NB4 (cell line): ENCODE measurements around the gene TNP1.

Experiments used
- DNase-seq: peaks from one replicate; pipeline ENCODE4 v3.0.0; 2010; ENCODE audit warnings: low read depth
- H3K4me3 ChIP-seq: one replicate; pipeline ENCODE4 v1.5.1; 2011; ENCODE audit warnings: mild to moderate bottlenecking, low read depth, low read length, moderate library complexity
- MAX ChIP-seq: IDR thresholded peaks from 2 replicates; pipeline ENCODE4 v1.6.1; 2011; ENCODE audit warnings: low read depth, low read length
- MYC ChIP-seq: IDR thresholded peaks from 2 replicates; pipeline ENCODE4 v1.6.1; 2011; ENCODE audit warnings: low read depth, low read length
- POLR2A ChIP-seq: IDR thresholded peaks from 2 replicates; pipeline ENCODE4 v1.6.1; 2011; ENCODE audit warnings: mild to moderate bottlenecking; ENCODE audit not compliant: insufficient read length; ENCODE audit errors: extremely low read depth
- TF ChIP-seq, protein P1 (sequence below): IDR thresholded peaks from one replicate; pipeline ENCODE4 v1.5.1; 2012; ENCODE audit warnings: low read depth, low read length

TNP1 gene

DNA sequence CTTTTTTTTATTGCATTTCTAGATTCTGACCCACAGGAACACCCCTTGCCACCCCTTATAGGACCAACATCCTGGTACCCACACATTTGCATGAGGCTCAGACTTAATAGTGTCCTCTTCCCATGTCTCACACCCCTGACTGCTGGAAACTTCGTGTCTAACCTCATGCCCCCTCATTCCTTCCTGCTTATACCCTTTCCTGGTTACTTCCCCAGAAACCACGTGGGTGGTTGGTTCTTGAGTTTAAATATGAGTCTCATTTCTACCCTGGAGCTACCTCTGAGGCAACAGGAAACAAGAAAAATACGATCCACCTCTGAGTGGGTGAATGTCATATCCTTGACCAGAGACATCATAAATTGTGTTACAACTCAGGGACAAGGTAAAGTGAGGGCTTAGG lies 1.6 kb downstream of the TNP1 start:
- no peak overlapping the region for H3K4me3 ChIP-seq
- DNase-seq, result no peak

GRCh38 chr2:216857131-216857550 lies 2.7 kb downstream of the TNP1 start:
- DNase-seq, result no peak
- H3K4me3 ChIP-seq, result no peak overlapping the region
- TF ChIP-seq MYC, result no peak
- no peak for TF ChIP-seq MAX
- TF ChIP-seq, protein P1, sequence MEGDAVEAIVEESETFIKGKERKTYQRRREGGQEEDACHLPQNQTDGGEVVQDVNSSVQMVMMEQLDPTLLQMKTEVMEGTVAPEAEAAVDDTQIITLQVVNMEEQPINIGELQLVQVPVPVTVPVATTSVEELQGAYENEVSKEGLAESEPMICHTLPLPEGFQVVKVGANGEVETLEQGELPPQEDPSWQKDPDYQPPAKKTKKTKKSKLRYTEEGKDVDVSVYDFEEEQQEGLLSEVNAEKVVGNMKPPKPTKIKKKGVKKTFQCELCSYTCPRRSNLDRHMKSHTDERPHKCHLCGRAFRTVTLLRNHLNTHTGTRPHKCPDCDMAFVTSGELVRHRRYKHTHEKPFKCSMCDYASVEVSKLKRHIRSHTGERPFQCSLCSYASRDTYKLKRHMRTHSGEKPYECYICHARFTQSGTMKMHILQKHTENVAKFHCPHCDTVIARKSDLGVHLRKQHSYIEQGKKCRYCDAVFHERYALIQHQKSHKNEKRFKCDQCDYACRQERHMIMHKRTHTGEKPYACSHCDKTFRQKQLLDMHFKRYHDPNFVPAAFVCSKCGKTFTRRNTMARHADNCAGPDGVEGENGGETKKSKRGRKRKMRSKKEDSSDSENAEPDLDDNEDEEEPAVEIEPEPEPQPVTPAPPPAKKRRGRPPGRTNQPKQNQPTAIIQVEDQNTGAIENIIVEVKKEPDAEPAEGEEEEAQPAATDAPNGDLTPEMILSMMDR, result no peak
- no peak for TF ChIP-seq POLR2A

More for the DNA sequence above, 1.6 kb downstream of the TNP1 start:
- TF ChIP-seq MAX (peak; percentile 47; the same call in 1 of the 2 replicates), MYC (no peak), POLR2A (no peak)

- DNase-seq, result no peak
- no peak for TF ChIP-seq MAX
- no peak for TF ChIP-seq MYC
- TF ChIP-seq, protein P1, result no peak
- no peak for TF ChIP-seq POLR2A
- H3K4me3 ChIP-seq, result no peak overlapping the region
Observed at GRCh38 chr2:216856406-216857065, 3.3 kb downstream of the TNP1 start.

DNA sequence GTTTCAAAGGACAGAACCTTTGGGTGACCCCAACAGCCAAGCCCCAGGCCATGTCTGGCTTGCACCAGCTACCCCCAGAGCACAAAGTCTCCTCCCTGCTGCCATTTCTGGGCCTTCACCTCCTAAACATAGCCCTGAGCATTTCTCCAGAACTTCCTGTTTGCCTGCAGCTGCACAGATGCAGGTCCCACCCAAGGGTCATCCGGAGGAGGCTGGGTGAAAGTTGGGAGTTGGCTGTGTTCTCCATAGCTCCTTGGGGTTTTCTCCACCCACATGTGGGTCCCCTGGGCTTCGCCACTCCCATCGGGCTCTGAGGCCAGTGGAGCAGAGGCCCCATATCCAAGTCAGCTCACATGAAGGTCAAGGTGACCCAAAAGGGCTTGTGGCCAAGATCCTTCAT lies 4.3 kb downstream of the TNP1 start:
- TF ChIP-seq MYC, result no peak
- TF ChIP-seq POLR2A, result no peak
- H3K4me3 ChIP-seq, result no peak overlapping the region
- no peak for DNase-seq

DNA sequence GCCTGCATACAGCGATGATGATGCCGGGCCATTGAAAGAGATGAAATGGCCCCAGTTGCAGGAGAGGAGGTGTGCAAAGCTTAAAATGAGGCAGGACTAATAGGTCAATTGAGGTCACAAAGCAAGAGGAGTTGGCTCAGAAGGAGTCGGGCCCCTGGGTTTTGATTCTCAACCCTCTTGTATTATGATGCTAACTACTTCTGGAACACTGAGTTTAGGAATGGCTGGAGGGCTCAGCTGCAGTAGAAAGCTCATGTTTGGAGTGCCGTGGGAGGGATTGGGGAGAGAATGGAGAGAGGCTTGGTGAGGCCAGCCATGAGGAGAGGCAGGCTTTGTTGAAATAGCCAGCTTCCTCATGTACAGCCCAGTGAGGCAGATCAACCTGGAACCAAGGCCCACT lies 4.8 kb downstream of the TNP1 start:
- DNase-seq, result no peak
- no peak overlapping the region for H3K4me3 ChIP-seq
- TF ChIP-seq, protein P1, result no peak
- TF ChIP-seq POLR2A (no peak), MAX (no peak), MYC (no peak)

GRCh38 chr2:216851486-216852090 lies 8.3 kb downstream of the TNP1 start:
- no peak overlapping the region for H3K4me3 ChIP-seq
- no peak for DNase-seq
- TF ChIP-seq MYC (no peak), POLR2A (no peak)
- TF ChIP-seq, protein P1, result no peak
